HG02623 (cell line): Measurements from ENCODE around the gene ATP5F1B.

Experiments used
- ATAC-seq: cut with Tn5 transposase; IDR thresholded peaks from one replicate; pipeline ENCODE4 v1.9.1; 2021; ENCODE audit warnings: moderate library complexity; ENCODE audit not compliant: unreplicated experiment

Gene ATP5F1B

GRCh38 chr12:56622535-56622934, 23.2 kb downstream of the ATP5F1B start:
- no peak for ATAC-seq

DNA sequence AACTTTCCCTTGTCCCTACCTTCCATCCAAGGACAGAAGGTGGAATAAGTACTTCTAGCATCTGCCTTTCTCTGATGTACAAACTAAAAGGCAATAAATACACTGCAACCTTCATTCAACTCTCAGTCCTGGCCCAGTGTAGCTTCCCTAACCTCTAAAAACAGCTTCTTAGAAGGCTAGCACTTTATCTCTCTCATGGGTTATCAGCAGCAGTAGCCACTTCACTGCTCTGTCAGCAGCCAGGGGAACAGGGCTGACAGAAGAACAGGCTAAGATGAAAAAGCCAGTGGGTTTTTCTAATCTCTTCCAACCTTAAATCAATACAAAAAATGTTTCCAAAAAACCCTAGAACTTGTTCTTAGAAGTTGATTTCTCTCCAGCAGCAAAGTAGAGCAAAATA, 28.9 kb downstream of the ATP5F1B start:
- no peak for ATAC-seq

- ATAC-seq = no peak
These were observed 29.5 kb downstream of the ATP5F1B start for GRCh38 chr12:56616244-56616643.

DNA sequence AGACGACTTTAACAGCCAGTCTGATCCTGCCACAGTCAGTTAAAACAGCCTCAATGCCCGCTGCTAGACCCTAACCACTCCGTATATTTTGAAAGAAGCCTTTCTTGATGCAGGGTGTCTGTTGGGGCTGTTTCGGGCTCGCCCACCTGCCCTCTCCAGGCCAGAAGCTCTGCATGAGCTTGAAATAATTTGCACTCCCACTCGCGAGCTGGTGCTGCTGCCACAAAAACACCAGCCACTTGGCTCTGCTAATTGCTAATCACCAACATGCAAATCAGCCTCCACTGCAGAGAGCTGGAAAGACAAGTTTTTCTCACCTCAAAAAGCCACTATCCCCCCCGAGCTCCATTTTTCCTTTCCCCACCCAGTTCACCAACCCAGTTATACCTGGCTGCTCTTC, 31.2 kb downstream of the ATP5F1B start:
- ATAC-seq = no peak

GRCh38 chr12:56604355-56604754, 41.4 kb downstream of the ATP5F1B start:
- no peak for ATAC-seq

DNA sequence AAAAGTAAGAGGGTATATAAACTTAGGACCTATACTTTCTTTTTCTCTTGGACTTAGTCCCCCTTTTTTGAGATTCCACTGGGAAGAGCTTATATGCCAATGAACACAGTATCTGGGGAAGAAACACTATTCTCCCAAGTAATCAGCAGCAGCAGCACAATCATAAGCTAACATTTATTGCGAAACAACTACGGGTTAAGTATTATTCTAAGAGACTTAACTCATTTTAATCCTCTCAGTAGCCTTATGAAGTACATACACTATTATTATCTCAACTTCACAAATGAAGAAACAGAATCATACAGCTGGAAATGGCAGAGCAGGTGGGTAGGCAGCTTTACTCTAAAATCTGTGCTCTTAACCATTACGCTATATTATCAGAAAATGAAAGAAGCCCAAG, 43.5 kb downstream of the ATP5F1B start:
- ATAC-seq = no peak

GRCh38 chr12:56601503-56601902, 44.3 kb downstream of the ATP5F1B start:
- no peak for ATAC-seq

DNA sequence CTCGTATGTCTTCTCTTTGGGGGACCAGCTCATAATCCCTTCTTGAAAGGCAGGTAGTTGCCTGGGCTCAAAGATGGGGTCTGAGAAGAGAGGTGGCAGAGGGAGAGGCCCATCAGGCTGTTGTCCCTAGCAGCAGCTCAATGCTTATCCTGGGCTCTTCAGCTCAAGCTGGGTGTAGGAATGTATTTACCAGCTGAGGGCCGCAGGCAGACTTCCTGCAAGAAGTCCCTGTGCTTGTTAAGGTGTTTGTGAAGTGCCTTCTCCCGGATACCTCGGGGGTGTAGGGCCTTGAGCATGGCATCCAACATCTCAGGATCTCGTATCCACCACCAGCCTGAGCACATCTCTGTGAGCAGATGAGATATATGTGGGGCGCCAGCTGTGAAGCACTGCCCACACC, 45.0 kb downstream of the ATP5F1B start:
- no peak for ATAC-seq

DNA sequence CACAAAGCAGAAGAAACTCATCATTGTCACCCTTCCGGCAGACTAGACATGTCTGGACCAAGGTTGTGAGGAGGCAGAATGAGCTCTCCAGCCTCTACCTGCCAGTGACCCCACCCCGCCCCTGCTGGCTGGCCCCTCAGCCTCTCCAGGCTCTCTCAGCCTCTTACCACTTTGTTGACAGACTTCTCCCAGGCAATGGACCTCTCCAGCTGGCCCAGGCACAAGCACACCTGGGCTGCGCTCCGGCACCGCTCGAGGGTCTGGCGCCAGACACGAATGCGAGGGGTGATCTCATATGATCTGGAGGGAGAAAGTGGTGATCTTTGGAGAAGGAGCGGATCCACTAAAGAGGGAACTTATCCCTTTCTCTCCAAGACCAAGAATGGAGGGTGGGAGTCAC, 46.0 kb downstream of the ATP5F1B start:
- ATAC-seq = no peak

DNA sequence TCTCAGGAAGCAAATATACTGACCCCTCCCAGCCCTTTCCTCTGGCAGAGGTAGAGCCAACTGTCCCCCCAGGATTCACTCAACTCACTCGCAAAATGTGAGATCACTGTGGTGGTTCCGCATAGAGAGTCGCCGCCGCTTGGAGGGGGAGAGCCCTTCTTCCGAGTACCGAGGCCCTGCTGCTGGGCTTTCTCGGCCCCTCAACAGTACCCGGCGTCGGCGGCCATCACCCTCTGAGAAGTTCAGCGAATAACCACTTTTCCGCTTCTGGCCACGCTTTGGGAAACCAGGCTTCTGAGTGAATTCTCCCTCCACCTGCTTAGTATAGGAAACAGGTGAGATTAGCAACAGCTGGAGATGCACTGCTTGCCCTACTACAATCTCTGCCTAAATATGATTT, 46.7 kb downstream of the ATP5F1B start:
- no peak for ATAC-seq

- no peak for ATAC-seq
These were observed 49.0 kb downstream of the ATP5F1B start for GRCh38 chr12:56596815-56597214.

DNA sequence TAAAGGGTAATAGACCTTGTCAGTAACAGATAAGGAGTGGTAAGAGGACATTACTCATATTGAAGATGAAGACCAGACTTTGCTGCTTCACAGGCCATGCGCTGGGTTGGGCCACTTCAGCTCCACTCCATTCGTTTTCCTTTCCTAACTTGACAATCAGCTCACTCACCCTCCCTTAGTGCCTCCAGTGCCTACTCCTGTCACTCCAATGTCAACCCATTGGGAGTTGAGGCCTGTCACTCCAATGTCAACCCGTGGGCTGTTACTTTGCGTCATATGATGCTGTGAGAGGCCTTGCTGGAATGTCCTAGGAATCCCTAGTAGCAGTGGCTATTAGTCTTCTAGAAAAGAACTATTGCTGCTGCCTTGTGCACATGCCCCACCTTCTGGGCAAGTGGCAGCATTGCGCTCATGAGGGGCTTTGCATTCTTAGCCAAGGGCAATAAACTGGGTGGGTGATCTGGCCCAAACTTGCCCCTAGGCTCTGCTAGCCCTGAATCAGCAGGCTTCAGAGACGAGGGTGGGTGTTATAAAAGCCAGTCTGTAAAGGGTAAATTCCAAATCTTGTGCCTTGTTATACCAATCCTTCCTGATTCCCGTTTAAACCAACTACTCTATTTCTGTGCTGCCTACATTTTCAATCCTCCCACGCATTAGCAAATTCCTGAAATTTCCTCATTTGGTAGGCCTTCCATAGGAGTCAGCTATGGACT, 51.7 kb downstream of the ATP5F1B start:
- ATAC-seq = no peak

- no peak for ATAC-seq
These were observed 53.8 kb downstream of the ATP5F1B start for GRCh38 chr12:56591961-56592360.

DNA sequence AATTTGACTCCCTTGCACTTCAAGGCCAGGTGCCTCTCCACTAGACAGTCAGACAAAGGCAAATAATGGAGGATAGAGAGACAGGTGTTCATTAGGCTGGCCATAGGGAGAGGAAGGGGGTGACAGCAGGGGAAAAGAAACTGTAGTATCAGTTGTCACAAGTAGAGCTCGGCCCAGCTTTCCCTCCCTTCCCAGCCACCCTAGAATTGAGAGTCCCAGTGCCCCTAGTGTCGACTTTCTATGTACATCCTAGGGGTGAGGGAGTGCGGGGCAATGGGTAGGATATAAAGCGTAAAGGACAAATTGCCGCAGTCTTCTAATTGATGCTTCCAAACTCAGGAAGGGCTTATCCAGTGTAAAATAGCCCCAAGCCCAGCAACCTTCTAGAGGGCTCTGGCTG, 54.7 kb downstream of the ATP5F1B start:
- ATAC-seq = no peak

DNA sequence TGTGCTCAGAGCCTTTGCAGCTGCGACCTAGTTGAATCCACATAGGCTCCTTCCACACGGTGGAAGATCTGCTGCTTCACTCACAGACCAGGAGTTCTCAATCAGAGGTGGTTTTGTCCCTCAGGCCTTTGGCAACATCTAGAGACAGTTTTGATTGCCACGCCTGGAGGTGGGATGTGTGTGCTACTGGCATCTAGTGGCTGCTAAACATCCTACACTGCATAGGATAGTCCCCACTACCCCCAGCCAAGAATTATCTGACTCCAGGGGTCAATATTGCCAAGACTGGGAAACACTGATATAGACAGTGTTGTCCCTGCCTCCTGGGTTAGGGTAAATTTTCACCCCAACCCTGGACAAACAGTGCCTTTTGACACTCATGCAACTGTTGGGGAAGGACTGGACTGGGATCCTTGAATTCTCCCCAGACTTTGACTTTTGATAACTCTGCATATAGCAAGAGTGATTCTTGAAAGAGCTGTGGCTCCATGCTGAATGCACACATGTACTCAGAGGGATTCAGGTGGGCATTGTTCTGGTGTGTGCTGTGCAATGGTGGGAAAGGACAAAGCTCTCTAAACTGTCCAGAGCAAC, 55.5 kb downstream of the ATP5F1B start:
- no peak for ATAC-seq

- no peak for ATAC-seq
These were observed 56.0 kb downstream of the ATP5F1B start for GRCh38 chr12:56589783-56590182.
